ENCODE results near the gene HLA-DOB.

GRCh38 chr6:32840604-32841246 lies 23.9 kb upstream of the HLA-DOB start:
- TF ChIP-seq REST (IDR thresholded peaks at IDR 0.05; ENCODE audit: insufficient read depth in 1 of 2, low read depth in 2 of 2, low read length in 2 of 2) (no peak), POLR2AphosphoS5 (IDR thresholded peaks at IDR 0.05; ENCODE audit: low read depth, low read length) (no peak), SIN3A (IDR thresholded peaks at IDR 0.05; ENCODE audit: borderline replicate concordance, insufficient read depth, low read length) (no peak), TAF1 (IDR thresholded peaks at IDR 0.05; ENCODE audit: borderline replicate concordance, insufficient read depth, low read length) (no peak)

Measured in PFSK-1 (cell line).